Left renal cortex interstitium (tissue), 4 donors: Measurements from ENCODE around the gene SAFB2. TPM values are rescaled to one million over a fixed set of nuclear protein-coding genes. Genes with fewer than 3 reads are reported as not detected.

Experiments
- DNase-seq, 4 donors: peaks; one replicate each; pipeline ENCODE4 v3.0.0-alpha.2; 2013; ENCODE audit warnings: low read depth in 4 of 4, low spot score in 2 of 4, missing footprints in 1 of 4
- polyA plus RNA-seq, 4 donors: library from polyadenylated mRNA; unstranded; fragments of 120-200 nt; gene quantifications; one replicate each; pipeline ENCODE4 v1.2.1, GENCODE V29; 2013; ENCODE audit not compliant: insufficient read length in 4 of 4

SAFB2 gene
- polyA plus RNA-seq, 4 donors: 51.1 to 120 (median 91.7) TPM

DNA sequence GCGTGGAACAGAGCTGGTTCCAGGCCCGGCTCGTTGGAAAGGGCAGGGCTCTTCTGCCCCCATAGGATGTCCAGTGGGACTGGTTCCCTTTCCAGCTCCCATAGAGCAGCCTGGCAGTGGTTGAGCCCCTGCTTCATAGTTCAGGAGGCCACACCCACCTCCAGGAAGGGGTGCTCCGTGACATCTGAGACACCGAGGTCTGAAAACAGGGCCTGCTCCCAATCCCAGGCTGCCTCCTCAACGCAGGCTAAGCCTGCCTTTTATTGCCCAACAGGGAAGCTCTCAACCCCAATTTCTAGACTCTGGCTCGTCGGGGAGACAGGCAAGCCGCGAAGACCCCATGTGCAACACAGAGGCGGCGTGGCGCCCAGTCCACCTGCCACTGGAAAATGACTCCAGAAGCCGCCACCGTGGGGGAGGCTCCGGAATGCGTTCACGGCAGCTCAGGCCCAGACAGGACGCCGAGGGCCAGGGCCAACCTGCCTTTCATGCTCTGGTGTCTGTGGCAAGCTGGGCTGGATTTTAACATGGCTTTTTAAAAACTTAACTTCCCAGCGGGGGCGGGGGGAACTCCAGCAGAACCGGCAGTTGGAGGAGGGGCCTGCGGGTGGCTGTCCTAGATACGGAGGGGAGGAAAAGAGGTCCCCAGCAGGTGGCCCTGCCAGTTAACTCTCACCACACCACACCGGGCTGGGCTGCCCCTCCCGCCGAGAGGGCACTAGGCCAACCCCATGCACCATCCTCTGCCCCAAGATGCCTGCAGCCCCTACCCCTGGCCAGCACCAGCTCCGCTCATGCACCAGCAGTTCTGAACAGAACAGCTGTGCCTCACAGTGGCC, 36.9 kb downstream of the SAFB2 start:
- peak in 1 of 4 donors; percentile 39 for DNase-seq

DNA sequence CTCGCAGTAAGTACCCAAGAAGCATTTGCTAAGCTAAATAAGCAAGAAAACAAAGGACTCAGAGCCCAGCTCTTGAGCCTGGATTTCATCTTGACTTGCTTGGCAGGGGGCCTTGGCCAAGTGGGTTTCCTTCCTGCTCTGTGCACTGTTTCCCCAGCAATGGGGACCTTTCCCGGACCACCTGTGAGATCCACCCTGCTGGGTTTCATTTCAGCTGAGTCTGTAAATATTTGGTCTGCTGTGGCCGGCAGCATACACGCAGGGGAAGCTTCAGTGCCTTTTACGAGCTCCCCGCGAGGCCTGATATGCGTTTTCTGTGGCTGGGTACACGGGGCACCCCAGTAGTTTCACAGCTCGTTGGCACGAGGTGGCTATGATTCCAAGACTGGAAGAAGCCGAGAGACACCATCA, 42.4 kb downstream of the SAFB2 start:
- no peak for DNase-seq

DNA sequence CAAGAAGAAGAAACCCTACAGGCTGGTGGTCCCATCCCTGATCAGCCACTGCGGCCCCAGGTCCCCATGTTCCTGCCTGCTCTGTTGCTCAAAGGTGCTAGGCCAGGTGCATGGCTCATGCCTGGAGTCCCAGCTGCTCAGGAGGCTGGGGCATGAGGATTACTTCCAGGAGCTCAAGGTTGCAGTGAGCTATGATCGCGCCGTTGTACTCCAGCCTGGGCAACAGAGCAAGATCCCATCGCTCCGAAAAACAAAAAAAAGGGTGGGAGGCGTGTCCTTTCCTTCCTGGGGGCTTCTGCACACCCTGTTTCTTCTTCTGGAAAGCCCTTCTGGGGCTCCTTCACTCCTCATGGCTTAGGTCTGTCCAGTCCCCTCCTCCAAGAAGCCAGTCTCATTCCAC, 42.9 kb downstream of the SAFB2 start:
- no peak for DNase-seq

DNA sequence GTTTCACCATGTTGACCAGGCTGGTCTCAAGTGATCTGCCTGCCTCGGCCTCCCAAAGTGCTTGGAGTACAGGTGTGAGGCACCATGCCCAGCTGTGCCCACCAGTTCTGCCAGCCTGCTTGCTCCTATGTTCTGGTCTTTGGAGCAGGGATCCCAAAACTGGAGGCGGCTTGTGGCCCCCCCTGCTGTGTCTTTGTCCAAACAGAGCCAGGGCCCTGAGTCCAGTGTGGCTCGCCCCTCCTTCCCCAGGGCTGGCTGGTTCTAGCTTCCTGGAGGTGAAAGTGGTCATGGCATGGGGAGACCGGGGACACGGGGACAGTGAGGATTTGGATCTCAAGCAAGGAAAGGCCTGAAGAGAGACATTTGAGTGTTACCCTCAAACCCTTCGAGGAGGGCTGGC, 43.3 kb downstream of the SAFB2 start:
- no peak for DNase-seq

DNA sequence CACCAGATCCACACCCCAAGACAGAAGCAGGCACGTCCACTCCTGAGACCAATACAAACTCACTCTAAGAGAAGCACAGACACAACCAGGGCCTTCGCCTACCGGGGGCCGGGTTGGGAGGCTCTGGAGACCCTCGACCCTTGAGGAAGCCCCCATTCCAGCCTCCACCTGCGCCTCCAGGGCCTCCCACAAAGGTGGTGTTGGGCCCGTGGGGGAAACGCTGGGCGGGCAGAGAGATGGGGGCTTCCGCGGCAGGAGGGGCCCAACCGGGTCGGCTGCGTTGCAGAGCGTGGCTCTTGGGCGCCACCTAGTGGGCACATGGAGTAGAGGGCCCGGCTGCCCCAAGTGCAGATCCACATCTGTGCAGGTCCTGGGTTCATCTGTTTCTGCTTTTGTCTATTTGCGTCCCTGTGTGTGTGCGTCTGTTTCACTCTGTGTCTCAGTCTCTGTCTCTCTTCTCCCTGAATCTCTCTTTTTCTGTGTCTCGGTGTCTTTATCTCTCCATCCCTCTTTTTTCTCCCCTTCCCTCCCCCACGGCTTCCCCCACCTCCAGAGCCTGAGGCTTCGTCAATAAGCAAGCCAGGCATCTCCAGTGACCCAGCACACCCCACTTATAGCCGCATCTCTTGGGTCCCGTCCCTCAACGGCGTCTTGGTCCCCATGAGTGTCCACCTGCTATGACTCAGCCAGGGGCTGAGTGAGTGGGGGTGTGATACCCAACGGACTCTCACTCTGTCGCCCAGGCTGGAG, 44.3 kb downstream of the SAFB2 start:
- no peak for DNase-seq

DNA sequence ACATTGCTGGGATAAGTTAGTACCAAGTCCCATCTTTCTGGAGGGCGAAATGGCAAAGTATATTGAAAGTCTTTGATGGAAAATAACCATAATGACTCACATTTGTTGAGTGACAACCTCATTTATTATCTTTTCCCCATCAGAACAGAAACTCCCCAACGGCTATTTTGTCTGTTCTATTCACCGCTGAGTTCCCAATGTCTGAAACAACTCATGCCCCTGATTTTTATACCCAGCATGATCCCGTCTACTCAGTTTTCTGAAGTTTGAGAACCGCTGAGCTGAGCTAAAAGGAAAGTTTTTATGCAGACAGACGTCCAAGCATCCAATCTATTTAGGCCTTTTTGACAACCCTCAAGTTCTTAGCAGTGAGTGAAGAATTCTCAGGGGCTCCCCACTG, 47.0 kb downstream of the SAFB2 start:
- no peak for DNase-seq

DNA sequence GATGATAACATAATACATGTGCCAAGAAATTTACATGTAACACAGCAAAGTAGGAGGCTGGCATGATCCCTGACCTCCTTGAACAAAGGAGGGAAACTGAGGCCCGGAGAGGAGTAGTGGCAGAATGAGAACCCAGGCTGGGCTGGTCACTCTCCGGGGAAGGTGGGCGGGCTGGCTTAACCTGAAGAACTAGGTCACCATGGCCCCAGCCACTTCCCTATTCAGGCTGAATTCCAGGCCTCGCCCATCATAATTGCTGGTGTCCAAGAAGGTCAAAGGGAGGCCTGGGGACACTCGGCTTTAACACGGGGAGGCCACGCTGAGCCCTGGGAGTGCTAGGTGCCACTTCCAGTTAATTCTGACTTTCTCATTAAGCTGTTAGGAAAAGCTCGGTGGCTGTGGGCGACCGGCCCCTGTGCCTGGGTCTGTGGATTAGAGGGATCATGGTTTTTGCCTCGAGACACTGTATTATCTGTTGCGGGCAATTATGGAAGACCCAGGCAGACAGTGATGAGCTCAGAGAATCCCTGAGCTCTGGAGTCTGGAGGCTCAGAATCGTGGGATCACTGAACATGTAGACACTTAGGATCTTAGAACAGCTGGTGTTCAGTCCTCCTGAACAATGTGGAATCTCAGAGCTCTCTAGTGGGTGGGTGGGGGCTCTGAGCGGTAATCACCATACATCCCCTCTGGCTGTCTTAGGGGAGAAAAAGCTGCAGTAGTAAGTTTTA, 49.9 kb downstream of the SAFB2 start:
- DNase-seq: no peak

DNA sequence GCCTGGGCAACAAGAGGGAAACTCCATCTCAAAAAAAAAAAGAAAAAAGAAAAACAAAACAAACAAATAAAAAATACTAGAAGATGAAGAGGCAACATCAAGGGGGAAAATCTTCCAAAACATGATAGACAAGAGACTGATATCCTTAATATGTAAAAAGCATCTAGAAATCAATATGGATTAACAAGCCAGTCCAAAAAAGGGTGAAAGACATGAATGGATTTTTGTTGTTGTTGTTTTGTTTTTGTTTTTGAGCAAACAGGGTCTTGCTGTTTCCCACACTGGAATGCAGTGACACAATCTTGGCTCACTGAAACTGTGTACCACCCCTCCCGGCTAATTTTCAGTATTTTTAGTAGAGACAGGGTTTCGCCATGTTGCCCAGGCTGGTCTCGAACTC, 50.8 kb downstream of the SAFB2 start:
- DNase-seq: no peak

DNA sequence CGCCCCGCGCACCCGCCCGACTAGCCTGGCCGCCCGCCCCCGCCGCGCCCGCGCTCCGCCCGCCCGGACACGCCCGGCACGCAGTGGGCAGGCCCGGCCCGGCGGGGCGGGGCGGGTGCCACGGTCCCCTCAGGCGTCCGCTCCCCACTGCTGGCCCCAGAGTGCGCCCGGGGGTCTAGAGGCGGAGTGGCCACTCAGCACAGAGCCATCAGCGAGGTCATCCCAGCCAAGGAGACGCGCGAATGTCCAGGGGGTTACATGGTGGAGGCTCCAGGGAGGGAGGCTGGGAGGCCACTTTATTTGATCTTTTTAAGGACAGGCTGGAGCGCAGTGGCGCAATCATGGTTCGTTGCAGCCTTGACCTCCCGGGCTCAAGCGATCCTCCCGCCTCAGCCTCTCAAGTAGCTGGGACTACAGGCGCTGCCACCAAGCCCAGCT, 54.6 kb downstream of the SAFB2 start:
- no peak for DNase-seq

DNA sequence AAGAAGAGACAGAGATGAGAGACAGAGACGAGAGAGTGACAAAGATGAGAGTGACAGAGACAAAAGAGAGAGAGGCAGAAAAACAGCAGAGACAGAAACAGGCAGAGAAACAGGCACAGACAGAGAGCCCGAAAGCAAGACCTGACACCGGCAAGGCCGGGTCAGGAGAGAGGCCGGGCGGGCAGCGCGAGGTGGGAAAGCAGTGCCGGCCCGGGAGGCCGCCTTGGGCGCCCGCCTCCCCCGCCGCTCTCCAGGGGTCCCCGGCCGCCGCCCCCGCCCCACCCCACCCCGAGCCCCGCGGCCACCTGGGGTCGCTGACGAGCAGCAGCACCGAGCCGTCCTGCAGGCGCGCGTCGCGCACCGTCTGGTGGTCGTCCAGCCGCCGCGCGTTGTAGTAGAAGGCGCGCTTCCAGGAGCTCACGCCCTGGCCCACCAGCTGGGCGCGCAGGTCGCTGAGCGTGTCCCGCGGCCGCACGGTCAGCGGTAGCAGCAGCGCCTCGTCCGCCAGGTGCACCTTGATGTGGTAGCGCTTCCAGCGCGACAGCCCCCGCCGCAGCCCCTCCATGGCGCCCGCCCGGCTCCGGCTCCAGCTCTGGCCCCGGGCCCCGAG, 55.1 kb downstream of the SAFB2 start, which contains the start of gene TINCR:
Gene TINCR, minus strand, starts transcription at position 594 of the 610 bp plus-strand sequence.
- no peak for DNase-seq

DNA sequence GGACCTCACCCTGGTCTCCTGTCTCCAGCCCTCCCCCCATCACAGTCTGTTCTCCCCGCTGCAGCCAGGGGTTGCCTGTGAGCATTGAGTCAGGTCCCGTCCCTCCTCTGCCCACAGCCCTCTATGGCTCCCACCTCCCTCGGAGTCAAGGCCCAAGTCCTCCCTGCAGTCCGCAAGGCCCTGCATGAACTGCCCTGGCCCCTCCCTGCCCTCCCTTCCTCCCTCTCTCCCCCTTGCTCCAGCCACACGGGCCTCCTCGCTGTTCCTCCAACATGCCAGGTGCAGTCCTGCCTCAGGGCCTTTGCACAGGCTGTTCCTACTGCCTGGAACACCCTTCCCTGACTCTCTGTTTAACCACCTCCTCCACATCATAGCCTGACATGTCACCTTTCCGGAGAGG, 57.6 kb downstream of the SAFB2 start:
- no peak for DNase-seq

DNA sequence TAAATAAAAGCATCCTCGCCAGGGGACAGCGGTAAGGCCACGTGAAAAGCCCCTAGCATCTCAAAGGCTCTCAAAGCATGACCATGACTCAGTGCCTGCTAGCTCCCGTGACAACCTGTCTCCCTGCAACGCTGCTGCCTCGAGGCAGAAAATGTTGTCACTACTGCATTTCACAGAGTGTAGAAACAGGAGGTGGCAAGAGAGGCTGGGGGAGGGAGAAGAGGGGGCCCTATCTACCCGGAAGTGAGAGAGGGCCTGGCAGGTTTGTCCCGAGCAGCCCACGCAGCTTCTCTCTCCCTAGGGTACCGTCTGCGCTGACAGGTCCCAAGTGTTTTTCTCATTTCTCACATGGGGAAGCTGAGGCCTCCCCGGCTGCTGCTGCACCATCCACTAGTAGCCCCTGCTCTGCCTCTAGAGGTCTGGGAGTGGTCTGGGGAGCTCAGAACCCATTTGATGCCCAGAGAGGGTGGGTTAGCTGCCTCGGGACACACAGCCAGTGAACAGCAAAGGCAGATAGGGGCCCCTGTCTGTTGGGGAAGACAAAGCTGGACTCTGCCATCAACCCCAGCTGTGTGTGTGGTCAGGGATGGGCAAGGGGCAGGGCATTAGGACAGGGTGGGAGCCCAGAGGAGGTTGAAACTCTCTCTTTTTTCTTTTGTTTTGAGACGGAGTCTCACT, 58.5 kb downstream of the SAFB2 start:
- DNase-seq: no peak

DNA sequence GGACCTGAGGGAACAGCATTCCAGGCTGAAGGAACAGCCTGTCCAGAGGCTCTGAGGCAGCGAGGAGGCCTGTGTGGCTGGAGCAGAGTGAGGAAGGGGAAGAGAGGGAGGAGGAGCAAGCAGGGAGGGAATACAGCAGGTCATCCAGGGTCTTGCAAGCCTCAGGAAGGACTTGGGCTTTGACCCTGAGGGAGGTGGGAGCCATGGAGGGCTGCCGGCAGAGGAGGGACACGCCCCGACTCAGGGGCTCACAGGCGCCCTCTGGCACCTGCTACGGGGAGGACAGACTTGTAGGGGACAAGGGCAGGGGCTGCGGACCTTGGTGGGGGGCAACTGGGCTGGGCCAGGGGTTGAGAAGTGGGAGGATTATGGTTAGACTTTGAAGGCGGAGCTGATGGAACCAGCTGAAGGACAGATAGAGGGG, 59.6 kb downstream of the SAFB2 start:
- no peak for DNase-seq

DNA sequence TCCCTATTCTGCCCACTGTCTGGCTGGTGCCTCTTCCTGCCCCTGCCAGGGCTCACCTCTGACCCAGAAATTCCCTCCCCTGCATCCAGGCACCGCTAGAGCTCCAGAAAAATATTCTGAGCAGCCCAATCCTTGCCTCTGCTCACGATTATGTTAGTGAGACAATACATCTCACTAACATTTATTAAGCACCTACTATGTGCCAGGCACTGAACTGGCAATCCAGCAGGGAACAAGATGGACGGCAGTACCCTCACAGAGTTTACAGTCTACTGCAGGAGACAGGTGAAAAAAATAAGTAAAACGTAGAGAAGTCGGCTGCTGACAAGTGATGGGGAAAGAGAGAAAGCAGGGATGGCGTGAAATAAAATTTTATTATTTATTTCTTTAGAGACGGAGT, 60.3 kb downstream of the SAFB2 start:
- DNase-seq: no peak

DNA sequence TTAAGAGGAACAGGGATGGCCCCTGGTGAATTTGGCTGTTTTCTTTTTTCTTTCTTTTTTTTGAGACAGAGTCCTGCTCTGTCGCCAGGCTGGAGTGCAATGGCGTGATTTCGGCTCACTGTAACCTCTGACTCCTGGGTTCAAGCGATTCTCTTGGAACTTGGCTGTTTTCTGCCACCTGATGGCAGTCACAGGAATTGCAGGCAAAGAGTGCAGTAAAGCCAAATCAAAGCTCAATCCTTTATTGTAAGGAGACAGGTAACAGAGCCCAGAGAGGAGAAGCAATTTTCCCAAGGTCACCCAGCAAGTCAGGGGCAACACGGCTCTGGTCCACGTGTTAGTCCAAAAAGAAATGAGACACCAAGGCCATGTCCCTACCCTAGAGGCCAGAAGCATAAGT, 61.0 kb downstream of the SAFB2 start:
- no peak for DNase-seq

DNA sequence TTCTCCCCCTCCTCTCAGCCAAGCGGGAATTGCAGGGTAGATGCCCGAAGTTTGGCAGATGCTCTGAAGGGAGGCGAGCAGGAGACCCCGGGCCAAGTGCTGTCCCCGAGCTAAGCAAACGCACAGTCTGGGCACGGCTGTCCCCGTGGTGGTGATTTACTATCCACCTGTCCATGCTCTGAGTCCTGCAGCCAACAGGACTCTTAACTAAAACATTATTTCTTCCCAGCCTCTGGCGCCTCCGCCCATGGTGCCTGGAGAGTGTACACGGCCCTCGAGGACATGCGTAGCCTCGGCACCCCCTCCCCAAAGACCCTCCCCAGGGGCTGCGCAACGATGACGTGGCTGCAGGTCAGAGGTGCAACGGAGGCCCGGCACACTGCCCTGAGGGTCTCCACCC, 62.4 kb downstream of the SAFB2 start:
- DNase-seq: no peak

DNA sequence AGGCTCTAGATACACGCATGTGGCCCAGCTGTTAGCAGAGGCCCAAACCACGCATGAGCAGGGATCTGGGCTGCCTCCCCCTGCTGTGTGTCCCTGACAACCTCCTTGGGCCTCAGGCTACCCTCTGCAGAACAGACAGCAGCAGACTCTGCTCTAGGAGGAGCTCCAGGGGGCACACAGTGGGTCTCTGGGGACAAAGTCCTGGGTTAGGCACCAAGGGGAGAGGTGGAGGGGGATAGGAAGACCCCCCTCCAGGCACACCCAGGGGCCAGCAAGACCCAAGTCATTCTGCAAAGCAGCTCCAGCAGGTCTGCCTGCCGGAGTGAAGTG, 62.8 kb downstream of the SAFB2 start:
- no peak for DNase-seq

DNA sequence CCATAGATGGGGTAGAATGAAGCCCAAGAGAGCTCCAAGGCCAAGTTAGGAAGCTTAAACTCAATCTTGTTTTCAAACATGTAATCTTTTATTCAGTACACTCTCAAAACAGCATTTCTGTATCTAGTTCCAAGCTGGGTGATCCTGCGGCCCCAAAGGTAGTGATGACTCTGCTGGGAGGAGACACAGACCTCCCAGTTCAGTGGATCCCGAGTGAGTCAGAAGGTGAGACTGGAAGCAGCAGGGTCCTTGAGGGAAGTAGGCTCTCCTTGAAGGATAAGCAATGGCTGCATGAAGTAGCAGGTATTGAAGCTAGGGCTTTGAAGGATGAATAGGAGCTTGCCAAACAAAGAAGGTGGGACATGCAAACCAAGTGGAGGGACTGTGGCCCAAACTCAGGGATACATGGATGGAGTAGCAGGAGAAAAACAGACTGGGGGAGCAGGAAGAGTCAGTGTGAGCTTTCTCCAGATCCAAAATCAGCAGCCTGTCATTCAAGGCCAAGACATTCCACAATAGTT, 64.4 kb downstream of the SAFB2 start:
- no peak for DNase-seq

DNA sequence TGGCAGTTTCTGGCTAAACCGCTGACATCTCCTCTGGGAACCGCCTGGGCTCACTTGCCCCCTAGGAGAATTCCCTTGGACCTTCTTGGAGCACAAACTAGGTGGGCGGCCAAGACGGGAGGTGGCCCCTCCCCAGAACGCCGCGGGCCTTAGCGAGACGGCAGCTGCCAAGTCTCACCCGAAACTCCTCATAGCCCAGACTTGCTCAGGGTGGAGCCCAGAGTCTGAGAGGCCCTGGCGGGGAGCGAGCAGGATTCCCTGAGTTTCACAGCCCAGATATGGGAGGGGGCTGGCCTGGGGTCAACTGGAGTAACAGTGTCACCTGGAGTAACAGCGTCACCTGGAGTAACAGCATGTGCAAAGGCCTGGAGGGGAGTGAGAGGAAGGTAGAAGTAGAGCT, 64.9 kb downstream of the SAFB2 start:
- no peak for DNase-seq

DNA sequence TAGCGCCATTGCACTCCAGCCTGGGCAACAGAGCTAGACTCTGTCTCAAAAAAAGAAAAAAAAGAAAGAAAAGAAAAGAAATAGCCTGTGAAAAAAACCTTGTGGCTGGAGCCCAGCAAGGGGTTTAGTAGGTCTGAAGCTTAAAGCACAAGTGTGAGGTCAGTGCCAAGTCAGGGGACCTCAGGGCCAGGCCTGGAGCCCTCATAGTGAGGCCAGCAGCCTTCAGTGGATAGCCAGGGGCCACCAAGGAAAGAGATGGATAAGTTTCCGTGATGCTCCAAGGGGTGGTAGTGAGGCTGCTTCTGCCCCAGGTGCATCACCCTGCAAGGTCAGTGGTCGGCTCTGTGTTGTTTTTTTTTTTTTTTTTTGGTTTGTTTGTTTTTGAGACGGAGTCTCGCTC, 67.7 kb downstream of the SAFB2 start:
- DNase-seq: no peak
